Mesenchymal stem cell (in vitro differentiated cells and primary cell): ENCODE measurements around the gene NBEAL1.

Experiments
- DNase-seq: peaks from one replicate; pipeline ENCODE4 v3.0.0-alpha.2; 2013
- H2AFZ ChIP-seq: one replicate; pipeline ENCODE4 v1.6.1; 2013; ENCODE audit warnings: low read depth, mild to moderate bottlenecking, control low read depth, inconsistent platforms, low read length, moderate library complexity
- H2AK5ac ChIP-seq: 2 replicates; pipeline ENCODE4 v1.6.1; 2013; ENCODE audit warnings: low read length, moderate library complexity, mild to moderate bottlenecking, inconsistent platforms; ENCODE audit not compliant: severe bottlenecking
- H2BK120ac ChIP-seq: one replicate; pipeline ENCODE4 v1.6.1; 2013; ENCODE audit warnings: low read depth, mild to moderate bottlenecking, inconsistent platforms, low read length, moderate library complexity
- H2BK12ac ChIP-seq, 2 experiments: one replicate each; pipeline ENCODE4 v1.6.1; 2013; ENCODE audit warnings: inconsistent platforms in 2 of 2, low read length in 2 of 2, mild to moderate bottlenecking in 2 of 2, moderate library complexity in 2 of 2, control low read depth in 1 of 2
- H2BK15ac ChIP-seq: one replicate; pipeline ENCODE4 v1.6.1; 2013; ENCODE audit warnings: mild to moderate bottlenecking, low read depth, inconsistent platforms; ENCODE audit not compliant: poor library complexity, severe bottlenecking
- H2BK5ac ChIP-seq: 2 replicates; pipeline ENCODE4 v1.6.1; 2013; ENCODE audit warnings: low read depth, mild to moderate bottlenecking, low read length, control low read depth, inconsistent platforms; ENCODE audit not compliant: poor library complexity, severe bottlenecking
- H3K14ac ChIP-seq, 2 experiments: one replicate each; pipeline ENCODE4 v1.6.1; 2013; ENCODE audit warnings: inconsistent platforms in 2 of 2, low read length in 2 of 2, control low read depth in 1 of 2, mild to moderate bottlenecking in 1 of 2, moderate library complexity in 1 of 2
- H3K18ac ChIP-seq, 2 experiments: one replicate each; pipeline ENCODE4 v1.6.1; 2013; ENCODE audit warnings: inconsistent platforms in 2 of 2, low read length in 2 of 2, control low read depth in 1 of 2, low read depth in 1 of 2, mild to moderate bottlenecking in 1 of 2
- H3K23ac ChIP-seq, 2 experiments: one replicate each; pipeline ENCODE4 v1.6.1; 2013; ENCODE audit warnings: inconsistent platforms in 2 of 2, low read length in 2 of 2, mild to moderate bottlenecking in 2 of 2, moderate library complexity in 2 of 2, control low read depth in 1 of 2
- H3K27ac ChIP-seq: 2 replicates; pipeline ENCODE4 v1.5.1; 2013; ENCODE audit warnings: mild to moderate bottlenecking, moderate library complexity, low read length, control low read depth, inconsistent platforms; ENCODE audit not compliant: poor library complexity, severe bottlenecking
- H3K27me3 ChIP-seq, 2 experiments: 2 replicates each; pipeline versions ENCODE4 v1.6.1 to v1.7.0; 2013; ENCODE audit warnings: low read length in 2 of 2, mild to moderate bottlenecking in 2 of 2, moderate library complexity in 2 of 2, control low read depth in 1 of 2, inconsistent platforms in 1 of 2; ENCODE audit not compliant: control insufficient read depth in 1 of 2, insufficient read depth in 1 of 2
- H3K36me3 ChIP-seq, 2 experiments: 2 replicates each; pipeline versions ENCODE4 v1.6.1 to v1.7.0; 2013; ENCODE audit warnings: low read length in 2 of 2, control low read depth in 1 of 2, inconsistent platforms in 1 of 2, low read depth in 1 of 2, mild to moderate bottlenecking in 1 of 2; ENCODE audit not compliant: insufficient read depth in 2 of 2, control insufficient read depth in 1 of 2
- H3K4ac ChIP-seq, 2 experiments: one replicate each; pipeline ENCODE4 v1.6.1; 2013; ENCODE audit warnings: inconsistent platforms in 2 of 2, low read length in 2 of 2, mild to moderate bottlenecking in 2 of 2, moderate library complexity in 2 of 2, control low read depth in 1 of 2, low read depth in 1 of 2
- H3K4me1 ChIP-seq: 2 replicates; pipeline ENCODE4 v1.6.1; 2013; ENCODE audit warnings: low read depth, low read length, control low read depth; ENCODE audit not compliant: control insufficient read depth, insufficient read depth
- H3K4me2 ChIP-seq: 2 replicates; pipeline ENCODE4 v1.6.1; 2013; ENCODE audit warnings: low read length, mild to moderate bottlenecking, inconsistent platforms; ENCODE audit not compliant: poor library complexity, severe bottlenecking
- H3K4me3 ChIP-seq, 2 experiments: 2 replicates each; pipeline versions ENCODE4 v1.5.1 to v1.7.0; 2013; ENCODE audit warnings: low read length in 2 of 2, mild to moderate bottlenecking in 2 of 2, control low read depth in 1 of 2, low read depth in 1 of 2; ENCODE audit not compliant: insufficient read depth in 1 of 2
- H3K79me1 ChIP-seq: replicated peaks from 2 replicates; pipeline ENCODE4 v1.6.1; 2013; ENCODE audit warnings: mild to moderate bottlenecking, control low read depth, low read length, inconsistent platforms; ENCODE audit not compliant: poor library complexity, severe bottlenecking
- H3K9ac ChIP-seq: 2 replicates; pipeline ENCODE4 v1.7.0; 2013; ENCODE audit warnings: mild to moderate bottlenecking, low read length, moderate library complexity
- H3K9me3 ChIP-seq: 2 replicates; pipeline ENCODE4 v1.7.0; 2013; ENCODE audit warnings: mild to moderate bottlenecking, low read length; ENCODE audit not compliant: control insufficient read depth
- H4K8ac ChIP-seq: one replicate; pipeline ENCODE4 v1.6.1; 2013; ENCODE audit warnings: inconsistent platforms, mild to moderate bottlenecking, low read length, moderate library complexity
- H4K91ac ChIP-seq: one replicate; pipeline ENCODE4 v1.6.1; 2013; ENCODE audit warnings: mild to moderate bottlenecking, low read length, inconsistent platforms
- WGBS: methylation state at CpG from one replicate; pipeline ENCODE4 v1.1.7; 2013; ENCODE audit warnings: mixed read lengths; 5-methylcytosine and 5-hydroxymethylcytosine counted together

NBEAL1 gene

DNA sequence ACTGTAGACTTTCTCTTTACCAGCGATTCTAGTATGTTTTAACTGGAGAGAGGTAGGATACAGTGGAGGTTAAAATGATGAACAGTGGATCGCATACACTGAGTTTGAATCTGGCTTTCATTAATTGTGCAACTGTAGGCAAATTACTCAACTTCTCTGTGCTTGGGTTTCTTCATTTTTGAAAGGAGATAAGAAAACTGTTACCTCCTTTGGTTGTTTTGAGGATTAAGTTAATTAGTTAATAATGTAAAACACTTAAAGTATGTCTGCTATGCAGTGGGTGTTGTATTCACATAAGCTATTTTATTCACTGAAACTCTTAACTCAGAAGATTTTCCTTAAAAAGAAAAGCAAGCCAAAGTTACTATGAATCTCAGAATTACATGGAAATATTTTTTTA is 112.3 kb downstream of the NBEAL1 start:
- H4K8ac ChIP-seq, result no peak overlapping the region
- H3K14ac ChIP-seq, result no peak overlapping the region
- no peak overlapping the region for H3K4ac ChIP-seq
- H2BK12ac ChIP-seq, result no peak overlapping the region
- H3K79me1 ChIP-seq, result no peaks in the 10 kb centered on the region
- H3K27ac ChIP-seq, result no peak overlapping the region
- H3K4me2 ChIP-seq, result no peak overlapping the region
- no peak overlapping the region for H3K18ac ChIP-seq
- 100% methylated on average over 2 of the region's 2 CpGs for WGBS
- H4K91ac ChIP-seq, result no peak overlapping the region
- no peak overlapping the region for H2BK15ac ChIP-seq
- no peaks in the 10 kb centered on the region for H3K9me3 ChIP-seq
- no peak overlapping the region for H2AK5ac ChIP-seq
- DNase-seq, result no peak
- no peaks in the 10 kb centered on the region for H3K4me1 ChIP-seq
- peaks cover 16 to 88% of the 10 kb centered on the region in 2 experiments for H3K36me3 ChIP-seq
- H3K27me3 ChIP-seq, result no peaks in the 10 kb centered on the region
- H3K23ac ChIP-seq, result no peak overlapping the region
- no peak overlapping the region for H3K9ac ChIP-seq
- H2BK5ac ChIP-seq, result no peak overlapping the region
- H2BK120ac ChIP-seq, result no peak overlapping the region
- no peak overlapping the region for H2AFZ ChIP-seq
- H3K4me3 ChIP-seq, result no peak overlapping the region

DNA sequence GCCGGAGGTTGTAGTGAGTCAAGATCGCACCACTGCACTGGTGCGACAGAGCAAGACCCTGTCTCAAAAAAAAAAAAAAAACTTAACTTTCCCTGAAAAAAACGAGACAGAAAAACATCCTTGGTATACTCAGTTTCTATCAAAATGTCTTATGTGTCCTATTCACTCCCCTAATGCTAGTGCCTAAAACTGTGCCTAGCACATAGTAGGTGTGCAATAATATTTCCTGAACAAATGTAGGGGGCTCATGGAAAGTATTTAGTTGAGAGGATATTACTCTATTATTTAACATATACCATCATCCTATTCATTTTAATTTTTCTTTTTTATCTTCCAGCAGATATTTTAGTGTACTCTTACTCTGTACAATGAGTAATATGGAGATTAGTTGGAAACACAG is 120.4 kb downstream of the NBEAL1 start:
- Histone ChIP-seq H3K23ac (no peak overlapping the region), H3K36me3 (peaks cover 6 to 61% of the 10 kb centered on the region in 2 experiments), H2BK15ac (no peak overlapping the region), H2BK120ac (no peak overlapping the region), H3K18ac (no peak overlapping the region), H3K79me1 (no peaks in the 10 kb centered on the region), H3K4me2 (no peak overlapping the region), H2BK12ac (no peak overlapping the region), H2AFZ (no peak overlapping the region), H3K4me1 (no peaks in the 10 kb centered on the region), H3K27me3 (no peaks in the 10 kb centered on the region), H3K4ac (no peak overlapping the region), H2BK5ac (no peak overlapping the region), H3K14ac (no peak overlapping the region), H3K9me3 (no peaks in the 10 kb centered on the region), H4K91ac (no peak overlapping the region), H4K8ac (no peak overlapping the region), H3K27ac (no peak overlapping the region), H2AK5ac (no peak overlapping the region), H3K4me3 (no peak overlapping the region), H3K9ac (no peak overlapping the region)
- 100% methylated on average over 3 of the region's 4 CpGs for WGBS
- DNase-seq, result no peak

DNA sequence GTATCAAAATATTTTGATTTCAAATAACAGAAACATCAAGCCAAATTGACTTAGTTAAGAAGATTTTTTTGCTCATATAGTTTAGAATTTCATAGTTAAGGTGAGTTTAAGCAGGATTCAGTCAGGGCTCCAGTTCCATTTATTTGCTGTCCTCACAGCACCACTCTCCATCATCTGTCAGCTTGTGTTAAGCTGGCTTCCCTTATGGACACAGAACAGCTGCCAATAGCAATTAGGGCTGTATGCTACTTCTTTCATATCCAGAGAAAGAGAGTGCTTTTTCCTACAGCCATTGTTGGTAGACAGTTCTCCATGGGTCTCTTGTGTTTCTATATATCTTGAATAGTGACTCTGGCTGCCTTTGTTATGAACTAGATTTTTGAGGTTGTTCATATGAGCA is 128.7 kb downstream of the NBEAL1 start:
- no peak overlapping the region for H2BK15ac ChIP-seq
- no peak for DNase-seq
- H4K8ac ChIP-seq, result no peak overlapping the region
- no peak overlapping the region for H4K91ac ChIP-seq
- H3K9me3 ChIP-seq, result no peaks in the 10 kb centered on the region
- H3K27me3 ChIP-seq, result no peaks in the 10 kb centered on the region
- H3K36me3 ChIP-seq, result peaks cover 11 to 68% of the 10 kb centered on the region in 2 experiments
- H2BK120ac ChIP-seq, result no peak overlapping the region
- peaks cover 3% of the 10 kb centered on the region for H3K79me1 ChIP-seq
- no peak overlapping the region for H3K27ac ChIP-seq
- no peak overlapping the region for H2BK12ac ChIP-seq
- no peak overlapping the region for H2AFZ ChIP-seq
- no peak overlapping the region for H3K4me3 ChIP-seq
- H3K23ac ChIP-seq, result no peak overlapping the region
- H3K4ac ChIP-seq, result no peak overlapping the region
- H2BK5ac ChIP-seq, result no peak overlapping the region
- no peak overlapping the region for H3K18ac ChIP-seq
- no peak overlapping the region for H3K9ac ChIP-seq
- no peak overlapping the region for H3K4me2 ChIP-seq
- no peak overlapping the region for H3K14ac ChIP-seq
- no peaks in the 10 kb centered on the region for H3K4me1 ChIP-seq
- no peak overlapping the region for H2AK5ac ChIP-seq

DNA sequence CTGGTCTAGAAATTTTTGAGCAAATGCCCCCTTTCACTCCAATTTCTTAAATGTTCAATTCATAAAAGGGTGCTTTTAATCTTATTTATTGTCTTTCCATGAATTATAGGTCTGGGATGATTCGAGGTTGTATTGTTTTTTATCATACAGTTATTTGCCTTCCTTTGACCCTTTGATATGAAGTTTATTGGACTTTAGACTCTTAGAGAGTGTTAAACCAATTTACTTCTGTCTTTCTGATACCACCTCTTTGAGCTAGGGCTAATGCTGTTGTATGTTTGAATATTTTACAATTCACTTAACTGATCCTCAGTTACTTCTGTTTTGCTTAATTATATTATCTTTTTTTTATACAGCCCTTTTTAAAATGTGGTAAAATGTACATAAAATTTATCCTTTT is 134.5 kb downstream of the NBEAL1 start:
- no peak overlapping the region for H2AK5ac ChIP-seq
- no peak overlapping the region for H2BK120ac ChIP-seq
- no peak overlapping the region for H2BK15ac ChIP-seq
- H2BK12ac ChIP-seq, result no peak overlapping the region
- H3K23ac ChIP-seq, result no peak overlapping the region
- no peak overlapping the region for H3K18ac ChIP-seq
- H3K79me1 ChIP-seq, result peaks cover 1% of the 10 kb centered on the region
- H3K27me3 ChIP-seq, result no peaks in the 10 kb centered on the region
- no peak overlapping the region for H2AFZ ChIP-seq
- H3K4ac ChIP-seq, result no peak overlapping the region
- peaks cover 9 to 71% of the 10 kb centered on the region in 2 experiments for H3K36me3 ChIP-seq
- H3K4me2 ChIP-seq, result no peak overlapping the region
- no peak overlapping the region for H3K4me3 ChIP-seq
- H3K9me3 ChIP-seq, result no peaks in the 10 kb centered on the region
- H2BK5ac ChIP-seq, result no peak overlapping the region
- H3K14ac ChIP-seq, result no peak overlapping the region
- H4K91ac ChIP-seq, result no peak overlapping the region
- H4K8ac ChIP-seq, result no peak overlapping the region
- no peaks in the 10 kb centered on the region for H3K4me1 ChIP-seq
- WGBS, result no CpG with 5 or more reads among the region's 1 CpG
- no peak overlapping the region for H3K9ac ChIP-seq
- H3K27ac ChIP-seq, result no peak overlapping the region
- no peak for DNase-seq
